Activated CD4-positive, alpha-beta T cell treated with anti-CD3 and anti-CD28 coated beads for 36 hours (primary cell): ENCODE measurements around the gene KPNA3. TPM values are rescaled to one million over a fixed set of nuclear protein-coding genes. Genes with fewer than 3 reads are reported as not detected.
A peak's percentile ranks its signal among the peaks of the same experiment; 100 is the strongest.

Experiments used
- ATAC-seq: fragments of 200-7000 bp; cut with Tn5 transposase; one replicate; pipeline ENCODE4 v1.10.0; 2021; ENCODE audit warnings: mild to moderate bottlenecking, moderate library complexity
- CTCF ChIA-PET: fragments of 350-600 bp; sonication (Branson Sonifier 250); formaldehyde crosslinking; loops from one replicate; lab custom pipeline; 2021; ENCODE audit warnings: antibody characterized with exemption; lab: Charles Lee
- POLR2A ChIA-PET: fragments of 350-600 bp; sonication (Branson Sonifier 250); formaldehyde crosslinking; loops from one replicate; lab custom pipeline; 2021; ENCODE audit warnings: antibody characterized with exemption, inconsistent platforms; lab: Charles Lee
- DNase-seq: peaks from one replicate; pipeline ENCODE4 v3.0.0-alpha.2; 2020
- H3K27ac Mint-ChIP-seq: one replicate; pipeline ENCODE4 v1.8.0; 2021; ENCODE audit warnings: mixed read lengths
- H3K27me3 Mint-ChIP-seq: one replicate; pipeline ENCODE4 v1.8.0; 2021; ENCODE audit warnings: mixed read lengths
- H3K36me3 Mint-ChIP-seq: one replicate; pipeline ENCODE4 v1.8.0; 2021; ENCODE audit warnings: low read depth, mixed read lengths
- H3K4me1 Mint-ChIP-seq: one replicate; pipeline ENCODE4 v1.8.0; 2021; ENCODE audit warnings: mixed read lengths
- H3K4me3 Mint-ChIP-seq: one replicate; pipeline ENCODE4 v1.8.0; 2021; ENCODE audit warnings: mild to moderate bottlenecking, moderate library complexity, mixed read lengths
- H3K9me3 Mint-ChIP-seq: one replicate; pipeline ENCODE4 v1.8.0; 2021; ENCODE audit warnings: low read depth, mixed read lengths
- intact Hi-C, 2 experiments: fragments of 100-400 bp; cut with DNase I in 1 of 2; cut with micrococcal nuclease in 1 of 2; formaldehyde crosslinking; loops; one replicate each; pipeline versions ENCODE4 v1.14.2 to v1.15.1; 2022 to 2024; cut with DNase I, micrococcal nuclease
- total RNA-seq, 2 experiments: library from RNA; stranded (reverse); gene quantifications; one replicate each; pipeline ENCODE4 v1.2.3, GENCODE V29; 2021

The KPNA3 gene
- total RNA-seq, 2 experiments from 2014 or later: 51.7 to 58.0 TPM

DNA sequence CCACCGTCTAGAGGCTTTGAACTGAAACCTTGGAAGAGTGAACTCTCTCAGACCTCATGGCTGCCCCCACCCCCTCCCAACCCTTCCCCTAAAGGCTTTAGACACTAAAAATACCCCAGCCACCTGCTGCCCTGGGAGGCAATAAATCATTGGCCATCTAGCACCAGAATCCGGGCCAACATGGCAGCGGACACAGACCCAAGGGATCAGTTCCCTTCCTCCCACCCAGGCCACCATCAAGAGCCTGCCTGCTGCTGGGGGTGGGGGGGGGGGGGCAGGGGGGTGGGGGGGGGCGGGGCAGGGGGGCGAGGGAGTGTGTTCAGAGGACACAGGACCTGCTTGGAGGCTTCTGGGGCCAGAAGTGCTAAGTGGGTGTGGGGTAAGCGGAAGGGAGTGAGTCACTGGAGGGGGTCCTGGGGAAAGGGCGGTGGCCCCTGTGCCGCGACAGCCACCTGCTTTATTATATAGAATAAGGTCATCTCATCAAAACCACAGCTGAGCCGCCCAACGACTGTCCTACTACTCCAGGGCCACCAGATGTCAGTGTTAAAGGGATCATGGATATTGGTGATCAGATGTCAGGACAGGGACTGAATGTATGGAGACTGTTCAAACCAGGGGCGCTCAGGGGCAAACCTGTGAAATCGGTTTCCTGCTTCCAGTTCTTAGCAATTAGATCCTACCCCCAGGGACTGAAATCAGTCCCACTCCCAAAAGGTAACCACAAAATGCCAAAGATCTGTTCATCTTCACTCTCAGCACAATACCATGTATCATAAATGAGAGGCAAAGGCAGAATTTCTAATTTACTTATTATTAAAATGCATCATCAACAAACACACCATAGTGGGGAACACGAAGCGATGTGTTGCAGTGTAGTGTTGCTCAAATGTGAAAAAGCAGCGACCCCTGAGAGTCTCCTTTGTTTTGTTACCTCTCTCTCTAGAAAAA lies 139.9 kb downstream of the KPNA3 start:
- ATAC-seq (peak; percentile 80), DNase-seq (peak; percentile 43)
- H3K27me3 Mint-ChIP-seq: no peaks in the 10 kb centered on the region
- H3K27ac Mint-ChIP-seq: no peak overlapping the region
- POLR2A ChIA-PET: no interaction called here
- no peaks in the 10 kb centered on the region for H3K4me1 Mint-ChIP-seq
- no peaks in the 10 kb centered on the region for H3K9me3 Mint-ChIP-seq
- intact Hi-C loops: loop anchor here (1.0 kb wide), 1 partner anchor 196 kb away; no protein-coding TSS in a partner anchor
- CTCF ChIA-PET: no interaction called here
- H3K36me3 Mint-ChIP-seq: no peaks in the 10 kb centered on the region
- H3K4me3 Mint-ChIP-seq: no peak overlapping the region

DNA sequence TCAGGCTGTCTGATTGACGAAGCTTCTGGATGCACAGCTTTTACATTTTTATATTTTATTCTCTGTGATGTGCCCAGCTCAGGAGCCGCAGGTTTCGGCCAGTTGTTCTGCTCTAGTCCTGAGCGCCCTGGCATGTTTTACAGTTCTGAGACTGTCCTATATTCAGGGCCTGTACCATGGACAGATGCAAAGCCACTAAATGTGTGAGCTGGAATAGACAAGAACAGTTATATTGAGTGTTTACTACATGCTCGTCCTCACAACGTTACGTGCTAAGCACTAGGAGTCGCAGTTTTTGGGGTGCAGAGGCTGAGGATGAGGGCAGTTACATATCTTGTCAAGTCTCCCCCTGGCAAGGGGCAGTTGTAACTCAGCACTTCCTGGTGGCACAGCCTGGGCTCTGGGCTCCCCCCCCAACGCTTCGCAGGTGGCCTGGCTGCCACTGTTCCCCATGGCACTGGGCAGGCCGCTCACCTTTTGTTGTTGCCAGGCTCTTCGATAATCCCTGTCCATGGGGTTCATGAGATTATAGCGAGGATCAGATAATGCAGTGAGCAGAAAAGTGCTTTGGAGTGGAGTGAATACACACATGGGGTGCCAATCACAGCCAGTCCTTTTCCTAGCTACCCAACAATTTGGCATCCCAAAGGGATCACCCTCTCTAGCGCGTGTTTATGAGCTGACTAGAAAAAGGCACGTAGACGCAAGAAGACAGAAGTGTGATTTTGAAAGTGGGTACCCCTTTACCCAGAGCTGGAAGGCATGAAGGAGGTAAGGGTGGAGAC lies 140.7 kb downstream of the KPNA3 start:
- POLR2A ChIA-PET: no interaction called here

DNA sequence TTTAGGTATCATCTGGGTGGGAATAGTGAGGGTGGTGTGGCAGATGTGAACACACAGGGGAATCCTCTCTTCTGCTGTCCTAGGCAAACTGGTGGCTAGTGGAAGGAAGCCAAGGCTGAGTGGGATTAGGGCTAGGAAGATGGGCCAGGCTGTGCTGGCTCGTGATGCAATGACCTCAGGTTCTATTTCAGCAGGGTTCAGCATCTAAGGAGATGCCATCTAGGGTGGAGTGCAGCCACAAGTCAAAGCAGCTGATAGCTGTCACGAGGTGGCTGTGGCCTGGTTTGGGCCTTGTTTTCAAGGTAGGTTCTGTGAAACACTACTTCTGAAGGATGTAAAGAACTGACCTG lies 142.5 kb downstream of the KPNA3 start:
- H3K27ac Mint-ChIP-seq: no peak overlapping the region
- H3K9me3 Mint-ChIP-seq: no peaks in the 10 kb centered on the region
- ATAC-seq (no peak), DNase-seq (no peak)
- H3K36me3 Mint-ChIP-seq: no peaks in the 10 kb centered on the region
- POLR2A ChIA-PET: no interaction called here
- H3K4me3 Mint-ChIP-seq: no peak overlapping the region
- no peaks in the 10 kb centered on the region for H3K27me3 Mint-ChIP-seq
- intact Hi-C loops: no loop called here
- peaks cover 5% of the 10 kb centered on the region for H3K4me1 Mint-ChIP-seq
- CTCF ChIA-PET: no interaction called here

More for the DNA sequence above, 140.7 kb downstream of the KPNA3 start:
- Mint-ChIP-seq H3K4me1 (no peaks in the 10 kb centered on the region), H3K36me3 (no peaks in the 10 kb centered on the region), H3K27ac (no peak overlapping the region), H3K4me3 (no peak overlapping the region), H3K9me3 (no peaks in the 10 kb centered on the region), H3K27me3 (no peaks in the 10 kb centered on the region)
- ATAC-seq (no peak), DNase-seq (no peak)
- intact Hi-C loops: loop anchor here (1.0 kb wide), 1 partner anchor 197 kb away; no protein-coding TSS in a partner anchor
- CTCF ChIA-PET: no interaction called here

Other genes starting within 250 kb of the KPNA3 start
- 10 to 100 TPM in 1 of 2 experiments, 1 to 10 TPM in 1; 9.8 to 14.9 TPM for gene RCBTB1, start 207.1 kb downstream of the KPNA3 start, total RNA-seq
- gene ARL11, start 164.2 kb downstream of the KPNA3 start, total RNA-seq: under 1 TPM; 0.72 to 0.85 TPM
- gene EBPL, start 101.2 kb downstream of the KPNA3 start, total RNA-seq: 10 to 100 TPM; 40.7 to 55.8 TPM
- 1 to 10 TPM; 4.8 to 4.9 TPM for gene SPRYD7, start 143.7 kb upstream of the KPNA3 start, total RNA-seq
- 10 to 100 TPM; 10.6 to 12.9 TPM for gene TRIM13, start 204.4 kb upstream of the KPNA3 start, total RNA-seq
- under 1 TPM; 0.11 to 0.12 TPM for gene KCNRG, start 222.8 kb upstream of the KPNA3 start, total RNA-seq